WTC11 (cell line): ENCODE measurements around the gene SLC7A6. TPM values are rescaled to one million over a fixed set of nuclear protein-coding genes. Genes with fewer than 3 reads are reported as not detected.

ENCODE experiments used
- ATAC-seq: fragments of 200-7000 bp; cut with Tn5 transposase; 2 replicates; pipeline ENCODE4 v1.10.0; 2021; ENCODE audit warnings: mild to moderate bottlenecking, moderate library complexity
- CTCF ChIA-PET: fragments of 300-600 bp; sonication (Branson Sonifier 250); formaldehyde crosslinking; loops from one replicate; lab custom pipeline; 2021; ENCODE audit warnings: antibody characterized with exemption; lab: Charles Lee
- POLR2A ChIA-PET: fragments of 350-600 bp; sonication (Branson Sonifier 250); formaldehyde crosslinking; loops from one replicate; lab custom pipeline; 2021; ENCODE audit warnings: antibody characterized with exemption; lab: Charles Lee
- DNase-seq: peaks from one replicate; pipeline ENCODE4 v3.0.0; 2021; ENCODE audit warnings: low spot score
- H3K27ac Mint-ChIP-seq: 2 replicates; pipeline ENCODE4 v1.8.0; 2021; ENCODE audit warnings: mixed read lengths
- H3K27me3 Mint-ChIP-seq: 2 replicates; pipeline ENCODE4 v1.8.0; 2021; ENCODE audit warnings: low read depth, mild to moderate bottlenecking, moderate library complexity, mixed read lengths
- H3K36me3 Mint-ChIP-seq: 2 replicates; pipeline ENCODE4 v1.8.0; 2021; ENCODE audit warnings: mixed read lengths
- H3K4me1 Mint-ChIP-seq: 2 replicates; pipeline ENCODE4 v1.8.0; 2022; ENCODE audit warnings: mixed read lengths
- H3K4me3 Mint-ChIP-seq: 2 replicates; pipeline ENCODE4 v1.8.0; 2021; ENCODE audit warnings: mild to moderate bottlenecking, moderate library complexity, mixed read lengths
- H3K9me3 Mint-ChIP-seq: 2 replicates; pipeline ENCODE4 v1.8.0; 2021; ENCODE audit warnings: mixed read lengths
- CREB1 ChIP-seq: sonication (generic); formaldehyde crosslinking; IDR thresholded peaks from 2 replicates; pipeline ENCODE4 v1.8.0; 2023; ENCODE audit warnings: mild to moderate bottlenecking, missing genetic modification reagents
- CREM ChIP-seq: sonication (generic); formaldehyde crosslinking; IDR thresholded peaks from 2 replicates; pipeline ENCODE4 v1.8.1; 2022; ENCODE audit warnings: mild to moderate bottlenecking, missing genetic modification reagents, moderate library complexity
- ESRRA ChIP-seq: sonication (generic); formaldehyde crosslinking; IDR thresholded peaks from 2 replicates; pipeline ENCODE4 v1.8.1; 2022; ENCODE audit warnings: mild to moderate bottlenecking, missing genetic modification reagents, borderline replicate concordance
- FOXK1 ChIP-seq: sonication (generic); formaldehyde crosslinking; IDR thresholded peaks from 2 replicates; pipeline ENCODE4 v1.8.0; 2022; ENCODE audit warnings: mild to moderate bottlenecking, moderate library complexity, missing genetic modification reagents
- GTF2I ChIP-seq: fragments of 250-450 bp; sonication (Bioruptor Pico); conservative IDR thresholded peaks from 2 replicates; pipeline ENCODE4 v1.4.0; 2021; ENCODE audit warnings: mild to moderate bottlenecking
- KAT7 ChIP-seq: sonication (generic); formaldehyde crosslinking; IDR thresholded peaks from 2 replicates; pipeline ENCODE4 v1.8.1; 2023; ENCODE audit warnings: missing genetic modification reagents, mild to moderate bottlenecking, borderline replicate concordance
- MXD4 ChIP-seq: fragments of 250-450 bp; sonication (Bioruptor Pico); IDR thresholded peaks from 2 replicates; pipeline ENCODE4 v1.8.0; 2021; ENCODE audit warnings: mild to moderate bottlenecking, moderate library complexity, borderline replicate concordance
- MYBL2 ChIP-seq: sonication (generic); formaldehyde crosslinking; IDR thresholded peaks from 2 replicates; pipeline ENCODE4 v1.8.1; 2023; ENCODE audit warnings: mild to moderate bottlenecking, moderate library complexity, missing genetic modification reagents
- NR2C2 ChIP-seq: sonication (generic); formaldehyde crosslinking; IDR thresholded peaks from 2 replicates; pipeline ENCODE4 v1.8.0; 2022; ENCODE audit warnings: mild to moderate bottlenecking, missing genetic modification reagents
- PRRX2 ChIP-seq: fragments of 250-450 bp; sonication (Bioruptor Pico); IDR thresholded peaks from 2 replicates; pipeline ENCODE4 v1.8.0; 2021; ENCODE audit warnings: mild to moderate bottlenecking
- SOX15 ChIP-seq: fragments of 250-450 bp; sonication (Bioruptor Pico); IDR thresholded peaks from 2 replicates; pipeline ENCODE4 v1.9.0; 2021; ENCODE audit warnings: mild to moderate bottlenecking
- SP1 ChIP-seq: sonication (generic); formaldehyde crosslinking; conservative IDR thresholded peaks from 2 replicates; pipeline ENCODE4 v1.8.1; 2022; ENCODE audit warnings: missing genetic modification reagents
- ZNF232 ChIP-seq: sonication (generic); formaldehyde crosslinking; IDR thresholded peaks from 2 replicates; pipeline ENCODE4 v1.8.0; 2022; ENCODE audit warnings: mild to moderate bottlenecking, missing genetic modification reagents
- ZNF317 ChIP-seq: sonication (generic); formaldehyde crosslinking; IDR thresholded peaks from 2 replicates; pipeline ENCODE4 v1.8.1; 2023; ENCODE audit warnings: low read depth, mild to moderate bottlenecking, moderate library complexity, missing genetic modification reagents, borderline replicate concordance
- ZNF396 ChIP-seq: fragments of 250-450 bp; sonication (Bioruptor Pico); IDR thresholded peaks from 2 replicates; pipeline ENCODE4 v1.8.0; 2021; ENCODE audit warnings: mild to moderate bottlenecking, moderate library complexity, borderline replicate concordance
- ZNF671 ChIP-seq: fragments of 250-450 bp; sonication (Bioruptor Pico); IDR thresholded peaks from 2 replicates; pipeline ENCODE4 v1.8.0; 2021; ENCODE audit warnings: mild to moderate bottlenecking
- total RNA-seq: library from RNA; stranded (reverse); gene quantifications from 3 replicates; pipeline ENCODE4 v1.2.3, GENCODE V29; 2021
- TF ChIP-seq, protein P1 (sequence below): sonication (generic); formaldehyde crosslinking; IDR thresholded peaks from 2 replicates; pipeline ENCODE4 v1.8.1; 2022; ENCODE audit warnings: low read depth, missing genetic modification reagents, borderline replicate concordance
- TF ChIP-seq, protein P2 (sequence below): sonication (generic); formaldehyde crosslinking; IDR thresholded peaks from 2 replicates; pipeline ENCODE4 v1.8.0; 2022; ENCODE audit warnings: mild to moderate bottlenecking, missing genetic modification reagents
- TF ChIP-seq, protein P3 (sequence below): sonication (generic); formaldehyde crosslinking; IDR thresholded peaks from 2 replicates; pipeline ENCODE4 v1.8.0; 2023; ENCODE audit warnings: missing genetic modification reagents, mild to moderate bottlenecking, borderline replicate concordance
- TF ChIP-seq, protein P4 (sequence below): sonication (generic); formaldehyde crosslinking; IDR thresholded peaks from 2 replicates; pipeline ENCODE4 v1.8.0; 2022; ENCODE audit warnings: mild to moderate bottlenecking, missing genetic modification reagents
- TF ChIP-seq, protein P5 (sequence below): sonication (generic); formaldehyde crosslinking; IDR thresholded peaks from 2 replicates; pipeline ENCODE4 v1.8.1; 2023; ENCODE audit warnings: mild to moderate bottlenecking, missing genetic modification reagents, borderline replicate concordance
- TF ChIP-seq, protein P6 (sequence below): sonication (generic); formaldehyde crosslinking; IDR thresholded peaks from 2 replicates; pipeline ENCODE4 v1.8.1; 2022; ENCODE audit warnings: missing genetic modification reagents, borderline replicate concordance
- TF ChIP-seq, protein P7 (sequence below): fragments of 250-450 bp; sonication (Bioruptor Pico); IDR thresholded peaks from 2 replicates; pipeline ENCODE4 v1.8.0; 2021; ENCODE audit warnings: mild to moderate bottlenecking

Gene SLC7A6
- total RNA-seq, 1 experiment from 2014 or later, result 27.4 TPM

DNA sequence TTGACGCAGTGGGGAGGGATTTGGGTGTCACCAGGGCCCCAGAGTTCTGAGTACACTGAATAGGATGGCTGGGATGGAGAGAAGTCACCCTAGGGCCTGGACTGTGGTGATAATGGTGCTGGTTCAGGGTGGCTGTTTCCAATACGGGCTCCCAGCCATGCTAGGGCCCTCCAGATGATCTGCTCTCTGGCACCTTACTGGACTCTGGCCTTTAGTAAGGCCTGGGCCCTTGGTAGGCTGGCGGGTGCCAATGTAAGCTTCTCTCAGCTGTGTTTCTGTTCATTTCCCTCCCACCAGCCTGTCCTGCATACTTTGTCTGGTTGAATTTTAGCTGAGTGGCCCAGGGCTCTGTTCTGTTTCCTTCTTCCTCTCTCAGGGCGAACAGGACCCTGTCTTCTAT is 16.4 kb upstream of the SLC7A6 start (continued):
- TF ChIP-seq, protein P1, sequence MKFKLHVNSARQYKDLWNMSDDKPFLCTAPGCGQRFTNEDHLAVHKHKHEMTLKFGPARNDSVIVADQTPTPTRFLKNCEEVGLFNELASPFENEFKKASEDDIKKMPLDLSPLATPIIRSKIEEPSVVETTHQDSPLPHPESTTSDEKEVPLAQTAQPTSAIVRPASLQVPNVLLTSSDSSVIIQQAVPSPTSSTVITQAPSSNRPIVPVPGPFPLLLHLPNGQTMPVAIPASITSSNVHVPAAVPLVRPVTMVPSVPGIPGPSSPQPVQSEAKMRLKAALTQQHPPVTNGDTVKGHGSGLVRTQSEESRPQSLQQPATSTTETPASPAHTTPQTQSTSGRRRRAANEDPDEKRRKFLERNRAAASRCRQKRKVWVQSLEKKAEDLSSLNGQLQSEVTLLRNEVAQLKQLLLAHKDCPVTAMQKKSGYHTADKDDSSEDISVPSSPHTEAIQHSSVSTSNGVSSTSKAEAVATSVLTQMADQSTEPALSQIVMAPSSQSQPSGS (CRISPR knock-in tag), result no peak
- TF ChIP-seq, protein P2, sequence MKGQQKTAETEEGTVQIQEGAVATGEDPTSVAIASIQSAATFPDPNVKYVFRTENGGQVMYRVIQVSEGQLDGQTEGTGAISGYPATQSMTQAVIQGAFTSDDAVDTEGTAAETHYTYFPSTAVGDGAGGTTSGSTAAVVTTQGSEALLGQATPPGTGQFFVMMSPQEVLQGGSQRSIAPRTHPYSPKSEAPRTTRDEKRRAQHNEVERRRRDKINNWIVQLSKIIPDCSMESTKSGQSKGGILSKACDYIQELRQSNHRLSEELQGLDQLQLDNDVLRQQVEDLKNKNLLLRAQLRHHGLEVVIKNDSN (CRISPR knock-in tag), result no peak
- TF ChIP-seq KAT7 (CRISPR knock-in tag) (no peak), ESRRA (CRISPR knock-in tag) (no peak), SOX15 (no peak), CREM (CRISPR knock-in tag) (no peak)

DNA sequence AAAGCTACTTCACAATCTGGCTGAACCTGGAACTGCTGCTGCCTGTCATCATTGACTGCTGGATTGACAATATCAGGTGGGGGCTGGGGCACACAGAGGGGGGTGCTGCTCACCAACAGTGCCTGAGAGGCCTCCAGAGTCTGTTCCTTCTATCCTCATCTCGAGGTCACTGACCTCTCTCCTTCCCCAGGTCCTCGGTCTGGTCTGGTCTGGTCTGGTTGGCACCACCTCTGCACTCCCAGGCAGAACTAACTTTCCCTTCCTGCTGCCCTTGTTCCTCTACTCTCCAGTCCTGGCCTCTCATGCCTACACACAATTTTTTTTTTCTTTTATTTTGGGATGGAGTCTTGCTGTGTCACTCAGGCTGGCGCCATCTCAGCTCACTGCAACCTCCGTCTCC is 15.0 kb upstream of the SLC7A6 start:
- no peak for DNase-seq
- H3K27me3 Mint-ChIP-seq, result peaks cover 18% of the 10 kb centered on the region
- no peak for TF ChIP-seq ZNF396 (CRISPR knock-in tag)
- TF ChIP-seq, protein P3, sequence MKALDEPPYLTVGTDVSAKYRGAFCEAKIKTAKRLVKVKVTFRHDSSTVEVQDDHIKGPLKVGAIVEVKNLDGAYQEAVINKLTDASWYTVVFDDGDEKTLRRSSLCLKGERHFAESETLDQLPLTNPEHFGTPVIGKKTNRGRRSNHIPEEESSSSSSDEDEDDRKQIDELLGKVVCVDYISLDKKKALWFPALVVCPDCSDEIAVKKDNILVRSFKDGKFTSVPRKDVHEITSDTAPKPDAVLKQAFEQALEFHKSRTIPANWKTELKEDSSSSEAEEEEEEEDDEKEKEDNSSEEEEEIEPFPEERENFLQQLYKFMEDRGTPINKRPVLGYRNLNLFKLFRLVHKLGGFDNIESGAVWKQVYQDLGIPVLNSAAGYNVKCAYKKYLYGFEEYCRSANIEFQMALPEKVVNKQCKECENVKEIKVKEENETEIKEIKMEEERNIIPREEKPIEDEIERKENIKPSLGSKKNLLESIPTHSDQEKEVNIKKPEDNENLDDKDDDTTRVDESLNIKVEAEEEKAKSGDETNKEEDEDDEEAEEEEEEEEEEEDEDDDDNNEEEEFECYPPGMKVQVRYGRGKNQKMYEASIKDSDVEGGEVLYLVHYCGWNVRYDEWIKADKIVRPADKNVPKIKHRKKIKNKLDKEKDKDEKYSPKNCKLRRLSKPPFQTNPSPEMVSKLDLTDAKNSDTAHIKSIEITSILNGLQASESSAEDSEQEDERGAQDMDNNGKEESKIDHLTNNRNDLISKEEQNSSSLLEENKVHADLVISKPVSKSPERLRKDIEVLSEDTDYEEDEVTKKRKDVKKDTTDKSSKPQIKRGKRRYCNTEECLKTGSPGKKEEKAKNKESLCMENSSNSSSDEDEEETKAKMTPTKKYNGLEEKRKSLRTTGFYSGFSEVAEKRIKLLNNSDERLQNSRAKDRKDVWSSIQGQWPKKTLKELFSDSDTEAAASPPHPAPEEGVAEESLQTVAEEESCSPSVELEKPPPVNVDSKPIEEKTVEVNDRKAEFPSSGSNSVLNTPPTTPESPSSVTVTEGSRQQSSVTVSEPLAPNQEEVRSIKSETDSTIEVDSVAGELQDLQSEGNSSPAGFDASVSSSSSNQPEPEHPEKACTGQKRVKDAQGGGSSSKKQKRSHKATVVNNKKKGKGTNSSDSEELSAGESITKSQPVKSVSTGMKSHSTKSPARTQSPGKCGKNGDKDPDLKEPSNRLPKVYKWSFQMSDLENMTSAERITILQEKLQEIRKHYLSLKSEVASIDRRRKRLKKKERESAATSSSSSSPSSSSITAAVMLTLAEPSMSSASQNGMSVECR (CRISPR knock-in tag), result no peak
- no peak for TF ChIP-seq SP1
- TF ChIP-seq, protein P4, sequence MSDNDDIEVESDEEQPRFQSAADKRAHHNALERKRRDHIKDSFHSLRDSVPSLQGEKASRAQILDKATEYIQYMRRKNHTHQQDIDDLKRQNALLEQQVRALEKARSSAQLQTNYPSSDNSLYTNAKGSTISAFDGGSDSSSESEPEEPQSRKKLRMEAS (CRISPR knock-in tag), result no peak
- TF ChIP-seq FOXK1, result no peak
- no peak for TF ChIP-seq CREM (CRISPR knock-in tag)
- TF ChIP-seq GTF2I (CRISPR knock-in tag), result no peak
- no peak for TF ChIP-seq MYBL2 (CRISPR knock-in tag)
- no peak for TF ChIP-seq MXD4 (CRISPR knock-in tag)
- TF ChIP-seq, protein P5, sequence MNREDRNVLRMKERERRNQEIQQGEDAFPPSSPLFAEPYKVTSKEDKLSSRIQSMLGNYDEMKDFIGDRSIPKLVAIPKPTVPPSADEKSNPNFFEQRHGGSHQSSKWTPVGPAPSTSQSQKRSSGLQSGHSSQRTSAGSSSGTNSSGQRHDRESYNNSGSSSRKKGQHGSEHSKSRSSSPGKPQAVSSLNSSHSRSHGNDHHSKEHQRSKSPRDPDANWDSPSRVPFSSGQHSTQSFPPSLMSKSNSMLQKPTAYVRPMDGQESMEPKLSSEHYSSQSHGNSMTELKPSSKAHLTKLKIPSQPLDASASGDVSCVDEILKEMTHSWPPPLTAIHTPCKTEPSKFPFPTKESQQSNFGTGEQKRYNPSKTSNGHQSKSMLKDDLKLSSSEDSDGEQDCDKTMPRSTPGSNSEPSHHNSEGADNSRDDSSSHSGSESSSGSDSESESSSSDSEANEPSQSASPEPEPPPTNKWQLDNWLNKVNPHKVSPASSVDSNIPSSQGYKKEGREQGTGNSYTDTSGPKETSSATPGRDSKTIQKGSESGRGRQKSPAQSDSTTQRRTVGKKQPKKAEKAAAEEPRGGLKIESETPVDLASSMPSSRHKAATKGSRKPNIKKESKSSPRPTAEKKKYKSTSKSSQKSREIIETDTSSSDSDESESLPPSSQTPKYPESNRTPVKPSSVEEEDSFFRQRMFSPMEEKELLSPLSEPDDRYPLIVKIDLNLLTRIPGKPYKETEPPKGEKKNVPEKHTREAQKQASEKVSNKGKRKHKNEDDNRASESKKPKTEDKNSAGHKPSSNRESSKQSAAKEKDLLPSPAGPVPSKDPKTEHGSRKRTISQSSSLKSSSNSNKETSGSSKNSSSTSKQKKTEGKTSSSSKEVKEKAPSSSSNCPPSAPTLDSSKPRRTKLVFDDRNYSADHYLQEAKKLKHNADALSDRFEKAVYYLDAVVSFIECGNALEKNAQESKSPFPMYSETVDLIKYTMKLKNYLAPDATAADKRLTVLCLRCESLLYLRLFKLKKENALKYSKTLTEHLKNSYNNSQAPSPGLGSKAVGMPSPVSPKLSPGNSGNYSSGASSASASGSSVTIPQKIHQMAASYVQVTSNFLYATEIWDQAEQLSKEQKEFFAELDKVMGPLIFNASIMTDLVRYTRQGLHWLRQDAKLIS, result no peak
- no peak for TF ChIP-seq ZNF317 (CRISPR knock-in tag)
- TF ChIP-seq ZNF232 (CRISPR knock-in tag), result no peak
- TF ChIP-seq, protein P6, sequence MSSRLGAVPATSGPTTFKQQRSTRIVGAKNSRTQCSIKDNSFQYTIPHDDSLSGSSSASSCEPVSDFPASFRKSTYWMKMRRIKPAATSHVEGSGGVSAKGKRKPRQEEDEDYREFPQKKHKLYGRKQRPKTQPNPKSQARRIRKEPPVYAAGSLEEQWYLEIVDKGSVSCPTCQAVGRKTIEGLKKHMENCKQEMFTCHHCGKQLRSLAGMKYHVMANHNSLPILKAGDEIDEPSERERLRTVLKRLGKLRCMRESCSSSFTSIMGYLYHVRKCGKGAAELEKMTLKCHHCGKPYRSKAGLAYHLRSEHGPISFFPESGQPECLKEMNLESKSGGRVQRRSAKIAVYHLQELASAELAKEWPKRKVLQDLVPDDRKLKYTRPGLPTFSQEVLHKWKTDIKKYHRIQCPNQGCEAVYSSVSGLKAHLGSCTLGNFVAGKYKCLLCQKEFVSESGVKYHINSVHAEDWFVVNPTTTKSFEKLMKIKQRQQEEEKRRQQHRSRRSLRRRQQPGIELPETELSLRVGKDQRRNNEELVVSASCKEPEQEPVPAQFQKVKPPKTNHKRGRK (CRISPR knock-in tag), result no peak
- TF ChIP-seq CREB1, result no peak
- no peak for TF ChIP-seq NR2C2 (CRISPR knock-in tag)
- no peak for TF ChIP-seq ZNF671 (CRISPR knock-in tag)
- TF ChIP-seq, protein P7, sequence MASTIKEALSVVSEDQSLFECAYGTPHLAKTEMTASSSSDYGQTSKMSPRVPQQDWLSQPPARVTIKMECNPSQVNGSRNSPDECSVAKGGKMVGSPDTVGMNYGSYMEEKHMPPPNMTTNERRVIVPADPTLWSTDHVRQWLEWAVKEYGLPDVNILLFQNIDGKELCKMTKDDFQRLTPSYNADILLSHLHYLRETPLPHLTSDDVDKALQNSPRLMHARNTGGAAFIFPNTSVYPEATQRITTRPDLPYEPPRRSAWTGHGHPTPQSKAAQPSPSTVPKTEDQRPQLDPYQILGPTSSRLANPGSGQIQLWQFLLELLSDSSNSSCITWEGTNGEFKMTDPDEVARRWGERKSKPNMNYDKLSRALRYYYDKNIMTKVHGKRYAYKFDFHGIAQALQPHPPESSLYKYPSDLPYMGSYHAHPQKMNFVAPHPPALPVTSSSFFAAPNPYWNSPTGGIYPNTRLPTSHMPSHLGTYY (CRISPR knock-in tag), result no peak
- no peak for TF ChIP-seq PRRX2

More for the DNA sequence above, 15.0 kb upstream of the SLC7A6 start:
- ChIA-PET CTCF (interaction anchor here (0.9 to 1.8 kb wide), 3 partner anchors 15 to 165 kb away, joined by 3 to 8 read pairs (median 4); partner anchors contain the start of gene SLC7A6), POLR2A (interaction anchor here (0.7 kb wide), 1 partner anchor 30 kb away, joined by 10 read pairs; no protein-coding TSS in a partner anchor)
- Mint-ChIP-seq H3K4me3 (no peak overlapping the region), H3K27ac (no peak overlapping the region), H3K4me1 (peaks cover 5% of the 10 kb centered on the region), H3K9me3 (no peaks in the 10 kb centered on the region), H3K36me3 (0 out of 2 replicates have a peak, but pooled peaks cover 4% of the 10 kb centered on the region)
- no peak for ATAC-seq
